Adrenal gland (tissue), 5 donors: Measurements from ENCODE around the gene EPHA3.

Experiments
- CTCF ChIP-seq, 6 experiments: fragments of 450-650 bp in 4 of 6; fragments of 200-600 bp in 2 of 6; sonication (generic) in 1 of 6; IDR thresholded peaks; 1 replicate in 5 of 6; 2 replicates in 1 of 6; pipeline versions ENCODE4 v1.5.1 to v1.8.0; 2016 to 2021; ENCODE audit warnings: antibody characterized with exemption in 6 of 6, mild to moderate bottlenecking in 2 of 6, moderate library complexity in 1 of 6
- POLR2A ChIP-seq, 2 donors: fragments of 450-650 bp; IDR thresholded peaks; one replicate each; pipeline ENCODE4 v1.6.1; 2017; ENCODE audit warnings: antibody characterized with exemption in 2 of 2, mild to moderate bottlenecking in 2 of 2, moderate library complexity in 1 of 2
- donor health status: DM: no; HTN: no; CAD: no.

- no peak for TF ChIP-seq CTCF (IDR thresholded peaks at IDR 0.05)
- TF ChIP-seq POLR2A (IDR thresholded peaks at IDR 0.05): no peak
Measured at GRCh38 chr3:89419647-89420241, 312.3 kb downstream of the EPHA3 start.
